GM12801 (cell line): Measurements from ENCODE around the gene MT1F.

Experiments used
- TF ChIP-seq, protein P1 (sequence below): IDR thresholded peaks from one replicate; pipeline ENCODE4 v1.5.1; 2011; ENCODE audit warnings: control low read depth; ENCODE audit not compliant: insufficient read length; ENCODE audit errors: extremely low read depth

The MT1F gene

DNA sequence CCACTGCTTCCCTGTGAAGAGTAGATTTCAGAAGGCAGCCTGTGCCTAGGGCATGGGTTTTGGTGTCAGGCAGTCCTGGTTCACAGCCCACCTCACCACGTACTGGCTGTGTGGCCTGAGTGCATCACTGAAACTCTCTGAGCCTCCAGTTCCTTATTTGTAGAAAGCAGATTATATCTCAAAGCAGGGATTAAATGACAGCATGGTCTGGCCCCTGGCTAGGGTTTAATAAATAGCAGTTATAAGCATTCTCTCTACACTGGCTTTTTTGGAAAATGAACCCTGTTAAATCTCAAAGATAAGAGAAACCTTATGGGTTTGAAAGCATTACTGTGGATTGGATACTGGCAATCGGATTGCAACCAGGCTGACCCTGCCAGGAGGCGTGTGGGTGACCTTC is 28.2 kb upstream of the MT1F start:
- TF ChIP-seq, protein P1, sequence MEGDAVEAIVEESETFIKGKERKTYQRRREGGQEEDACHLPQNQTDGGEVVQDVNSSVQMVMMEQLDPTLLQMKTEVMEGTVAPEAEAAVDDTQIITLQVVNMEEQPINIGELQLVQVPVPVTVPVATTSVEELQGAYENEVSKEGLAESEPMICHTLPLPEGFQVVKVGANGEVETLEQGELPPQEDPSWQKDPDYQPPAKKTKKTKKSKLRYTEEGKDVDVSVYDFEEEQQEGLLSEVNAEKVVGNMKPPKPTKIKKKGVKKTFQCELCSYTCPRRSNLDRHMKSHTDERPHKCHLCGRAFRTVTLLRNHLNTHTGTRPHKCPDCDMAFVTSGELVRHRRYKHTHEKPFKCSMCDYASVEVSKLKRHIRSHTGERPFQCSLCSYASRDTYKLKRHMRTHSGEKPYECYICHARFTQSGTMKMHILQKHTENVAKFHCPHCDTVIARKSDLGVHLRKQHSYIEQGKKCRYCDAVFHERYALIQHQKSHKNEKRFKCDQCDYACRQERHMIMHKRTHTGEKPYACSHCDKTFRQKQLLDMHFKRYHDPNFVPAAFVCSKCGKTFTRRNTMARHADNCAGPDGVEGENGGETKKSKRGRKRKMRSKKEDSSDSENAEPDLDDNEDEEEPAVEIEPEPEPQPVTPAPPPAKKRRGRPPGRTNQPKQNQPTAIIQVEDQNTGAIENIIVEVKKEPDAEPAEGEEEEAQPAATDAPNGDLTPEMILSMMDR: no peak

DNA sequence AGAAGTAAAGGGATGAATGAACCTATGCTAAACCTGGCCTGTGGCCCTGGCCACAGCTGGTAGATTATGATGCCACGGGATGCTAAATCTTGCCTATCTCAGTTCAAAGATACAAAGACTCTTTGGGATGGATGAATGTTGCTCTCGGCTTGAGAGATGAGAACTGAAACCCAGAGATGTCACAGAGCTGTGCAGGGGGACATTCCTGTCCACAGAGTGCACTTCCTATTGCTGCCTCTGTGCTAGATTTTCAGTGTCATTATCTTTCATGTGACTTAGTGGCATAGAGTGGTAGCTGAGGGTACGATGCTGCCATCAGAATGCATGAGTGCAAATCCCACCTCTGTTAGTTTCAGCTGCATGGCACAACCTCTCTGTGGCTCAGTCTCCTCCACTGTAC is 27.6 kb upstream of the MT1F start:
- TF ChIP-seq, protein P1: no peak

DNA sequence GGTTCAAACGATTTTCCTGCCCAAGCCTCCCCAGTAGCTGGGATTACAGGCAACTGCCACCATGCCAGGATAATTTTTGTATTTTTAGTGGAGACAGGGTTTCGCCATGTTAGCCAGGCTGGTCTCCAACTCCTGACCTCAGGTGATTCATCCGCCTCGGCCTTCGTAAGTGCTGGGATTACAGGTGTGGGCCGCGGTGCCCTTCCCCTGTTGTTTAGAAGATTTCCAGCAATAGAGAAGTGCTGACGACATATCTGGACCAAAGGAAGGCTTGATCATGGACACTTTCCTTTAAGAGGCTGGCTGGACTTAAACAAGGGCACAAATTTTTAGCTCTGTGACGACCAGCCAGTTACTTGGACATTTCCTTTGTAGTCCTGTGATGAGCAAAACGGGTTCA is 26.6 kb upstream of the MT1F start:
- TF ChIP-seq, protein P1: no peak

DNA sequence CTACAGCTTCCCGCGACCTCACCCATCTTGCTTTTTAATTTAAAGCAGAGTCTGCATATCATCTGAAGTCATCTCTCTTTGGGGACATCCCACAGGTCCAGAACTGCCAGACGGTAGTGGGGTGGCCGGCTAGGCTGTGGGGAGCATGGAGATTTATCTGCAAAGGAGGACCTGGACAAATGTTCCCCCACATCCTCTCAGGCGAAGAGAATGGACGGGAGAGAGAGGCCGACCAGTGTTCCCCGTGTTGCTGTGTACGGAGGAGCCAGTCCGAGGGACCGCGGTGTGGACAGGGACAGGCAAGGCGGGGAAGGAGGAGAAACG is 26.0 kb upstream of the MT1F start:
- TF ChIP-seq, protein P1: no peak

DNA sequence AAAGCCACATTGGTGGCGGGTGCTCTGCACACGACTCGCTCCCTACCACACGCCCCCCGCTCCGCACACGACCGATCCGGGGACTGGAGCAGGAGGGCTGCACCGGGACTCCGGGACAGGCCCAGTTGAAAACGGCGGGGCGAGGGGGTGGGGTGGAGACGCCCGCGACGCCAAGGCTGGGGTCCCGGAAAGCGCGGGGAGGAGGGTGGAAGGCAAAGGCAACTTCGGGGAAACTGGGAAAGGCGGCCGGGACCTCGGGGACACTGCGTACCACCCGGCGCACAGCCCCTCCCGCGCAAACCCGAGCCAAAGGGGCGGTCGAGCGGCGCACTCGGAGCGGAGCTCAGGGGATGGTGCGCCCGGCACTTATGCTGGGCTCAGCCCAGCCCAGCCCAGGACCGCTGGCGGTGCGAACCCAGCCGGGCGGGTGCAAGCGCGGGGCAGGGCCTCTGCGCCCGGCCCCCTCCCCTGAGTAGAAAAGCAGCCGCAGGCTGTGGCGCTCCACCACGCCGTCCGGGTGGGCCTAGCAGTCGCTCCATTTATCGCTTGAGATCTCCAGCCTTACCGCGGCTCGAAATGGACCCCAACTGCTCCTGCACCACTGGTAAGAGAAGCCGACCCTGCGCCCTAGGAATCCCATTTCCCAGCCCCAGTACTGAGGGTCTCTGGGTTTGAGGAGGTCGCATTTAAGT is 25.5 kb upstream of the MT1F start, which contains the start of gene MT1M:
Gene MT1M, plus strand, starts transcription at position 504 of the 692 bp plus-strand sequence. Its CDS starts 73 bp downstream, at position 577.
- TF ChIP-seq, protein P1: no peak

DNA sequence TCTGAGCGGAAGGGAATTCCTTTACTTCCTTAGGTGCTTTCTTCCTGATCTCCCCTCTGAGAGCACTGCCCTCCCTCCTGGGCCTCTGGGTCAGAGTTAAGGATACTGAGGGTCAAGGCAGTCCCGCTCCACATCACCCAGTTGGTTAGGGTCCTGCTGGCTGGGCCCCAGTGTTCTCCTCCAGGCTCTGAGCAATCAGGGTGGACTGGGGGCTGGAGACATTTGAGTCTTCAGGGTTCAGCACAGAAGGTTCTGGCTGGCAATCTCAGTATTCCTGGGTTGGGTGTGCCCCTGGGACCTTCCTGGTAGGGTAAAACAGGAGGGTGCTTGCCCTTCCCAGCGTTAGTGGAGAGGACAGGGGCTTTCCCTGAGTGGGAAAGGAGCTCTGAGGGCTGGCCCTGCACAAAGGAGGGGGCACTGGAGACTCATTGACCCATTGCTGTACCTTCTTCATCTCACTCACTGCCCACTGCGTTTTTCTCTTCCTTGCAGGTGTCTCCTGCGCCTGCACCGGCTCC is 24.9 kb upstream of the MT1F start:
- TF ChIP-seq, protein P1: no peak

DNA sequence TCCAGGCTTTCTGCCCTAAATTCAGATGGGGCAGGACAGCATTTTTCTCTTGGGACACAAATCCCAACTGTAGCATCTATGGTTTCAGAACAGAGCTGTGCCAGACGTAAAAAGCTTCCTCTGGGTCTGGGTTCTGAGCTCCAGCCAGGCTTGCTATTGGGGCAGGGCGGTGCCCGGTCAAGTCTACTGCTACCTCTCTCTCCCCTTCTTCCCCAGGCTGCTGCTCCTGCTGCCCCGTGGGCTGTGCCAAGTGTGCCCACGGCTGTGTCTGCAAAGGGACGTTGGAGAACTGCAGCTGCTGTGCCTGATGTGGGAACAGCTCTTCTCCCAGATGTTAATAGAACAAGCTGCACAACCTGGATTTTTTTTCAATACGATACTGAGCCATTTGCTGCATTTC is 24.2 kb upstream of the MT1F start:
- TF ChIP-seq, protein P1: no peak
